NCI-H774 (cell line): ENCODE data around the gene NTN3.
"Not testable (repeated sequence)": the region's sequence is repeated elsewhere in the genome, so short reads cannot be mapped to it uniquely, and the experiment has no call there.

ENCODE experiments used
- DNase-seq: peaks from one replicate; lab custom pipeline; 2025; lab: John Stamatoyannopoulos, UW

NTN3 gene

GRCh38 chr16:2441143-2441804 is 29.8 kb upstream of the NTN3 start:
- DNase-seq, result not testable (repeated sequence)

- DNase-seq, result no peak
These were observed 27.5 kb upstream of the NTN3 start for GRCh38 chr16:2443555-2443954.

- DNase-seq, result no peak
These were observed 23.0 kb upstream of the NTN3 start for GRCh38 chr16:2447920-2448583.

DNA sequence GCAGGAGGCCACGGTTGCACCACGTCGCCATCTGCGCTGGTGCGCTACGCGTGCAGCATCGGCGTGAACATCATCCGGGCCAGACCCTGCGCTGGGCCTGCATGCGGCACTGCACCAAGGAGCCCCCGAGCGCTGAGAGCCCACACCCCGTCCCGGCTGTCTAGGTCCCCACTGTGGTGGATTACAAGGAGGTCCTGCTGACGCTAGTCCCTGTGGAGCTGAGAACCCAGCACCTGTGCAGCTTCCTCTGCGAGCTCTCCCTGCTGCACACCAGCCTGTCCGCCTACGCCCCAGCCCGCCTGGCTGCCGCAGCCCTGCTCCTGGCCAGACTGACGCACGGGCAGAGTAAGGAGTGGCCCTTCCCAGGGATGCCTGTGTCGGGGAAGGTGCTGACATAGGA is 22.0 kb upstream of the NTN3 start:
- no peak for DNase-seq

DNA sequence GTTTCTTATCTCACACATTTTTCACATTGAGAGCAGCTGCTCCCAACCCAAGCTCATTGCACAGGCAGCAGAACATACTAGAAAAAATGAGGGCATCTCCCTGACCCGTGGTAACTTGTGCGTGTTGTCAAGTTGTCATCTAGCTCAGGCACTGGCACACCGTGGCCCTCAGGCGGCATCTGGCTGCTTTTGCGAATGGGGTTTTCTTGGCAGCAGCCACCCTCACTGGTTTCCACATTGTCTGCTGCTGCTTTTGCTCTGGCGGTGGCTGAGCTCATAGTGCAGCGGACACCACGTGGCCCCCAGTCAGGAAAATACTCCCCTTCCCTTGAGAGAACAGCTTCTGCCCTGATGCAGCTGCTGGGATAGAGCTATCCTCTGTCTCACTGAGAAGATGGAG is 20.6 kb upstream of the NTN3 start:
- DNase-seq, result no peak

DNA sequence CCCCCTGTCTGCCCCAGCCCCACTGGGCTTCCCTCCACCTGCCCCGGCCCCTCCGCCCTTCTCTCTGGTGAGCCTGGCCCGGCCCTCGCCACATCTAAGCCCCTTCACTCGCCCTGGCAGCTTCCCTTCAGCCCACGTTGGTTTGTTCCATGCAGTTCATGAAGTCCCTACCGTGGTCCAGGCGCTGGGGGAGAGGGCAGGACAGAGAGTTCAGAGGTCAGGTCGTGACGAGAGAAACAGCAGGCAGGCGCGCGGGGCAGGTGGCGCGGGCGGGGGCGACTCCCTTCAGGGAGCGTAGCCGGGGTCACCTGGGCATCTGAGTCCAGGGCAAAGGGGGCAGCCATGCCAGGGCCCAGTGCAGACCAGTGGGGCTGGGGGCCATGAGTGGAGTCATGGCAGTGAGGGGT is 20.1 kb upstream of the NTN3 start:
- no peak for DNase-seq

DNA sequence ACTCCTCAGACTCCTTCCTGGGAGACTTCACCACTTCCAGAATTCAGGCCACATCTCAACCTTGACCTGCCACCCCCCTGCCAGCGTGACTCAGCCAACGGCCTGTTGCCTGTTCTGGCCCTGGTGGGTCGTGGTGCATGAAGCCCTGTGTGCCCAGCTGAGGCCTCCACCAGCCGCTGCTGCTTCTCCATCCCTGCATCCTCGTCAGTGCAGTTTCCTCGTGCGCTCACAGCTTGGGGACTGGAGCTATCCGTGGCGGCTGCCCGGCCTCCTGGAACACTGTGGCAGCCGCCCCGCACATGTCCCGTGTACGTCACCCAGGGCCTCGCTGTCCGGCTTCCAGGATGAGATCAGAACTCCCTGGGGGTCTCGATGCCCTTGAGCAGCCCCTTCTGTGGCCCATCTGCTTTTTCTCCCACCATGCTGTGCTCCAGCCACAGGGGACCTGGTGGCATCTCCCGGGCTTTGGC is 19.2 kb upstream of the NTN3 start:
- DNase-seq, result no peak

GRCh38 chr16:2452650-2453049 is 18.4 kb upstream of the NTN3 start:
- no peak for DNase-seq

- DNase-seq, result no peak
These were observed 15.8 kb upstream of the NTN3 start for GRCh38 chr16:2455081-2455845.

DNA sequence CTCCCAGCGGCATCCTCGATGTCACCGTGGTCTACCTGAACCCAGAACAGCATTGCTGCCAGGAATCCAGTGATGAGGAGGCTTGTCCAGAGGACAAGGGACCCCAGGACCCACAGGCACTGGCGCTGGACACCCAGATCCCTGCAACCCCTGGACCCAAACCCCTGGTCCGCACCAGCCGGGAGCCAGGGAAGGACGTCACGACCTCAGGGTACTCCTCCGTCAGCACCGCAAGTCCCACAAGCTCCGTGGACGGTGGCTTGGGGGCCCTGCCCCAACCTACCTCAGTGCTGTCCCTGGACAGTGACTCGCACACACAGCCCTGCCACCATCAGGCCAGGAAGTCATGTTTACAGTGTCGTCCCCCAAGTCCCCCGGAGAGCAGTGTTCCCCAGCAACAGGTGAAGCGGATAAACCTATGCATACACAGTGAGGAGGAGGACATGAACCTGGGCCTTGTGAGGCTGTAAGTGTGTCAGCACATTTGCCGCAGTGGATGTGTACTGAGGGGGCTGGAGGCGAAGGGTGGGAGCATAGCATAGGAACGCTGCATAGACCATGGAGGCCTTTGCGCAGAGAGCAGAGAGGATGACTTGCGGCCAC is 14.4 kb upstream of the NTN3 start:
- no peak for DNase-seq

- DNase-seq, result no peak
These were observed 13.8 kb upstream of the NTN3 start for GRCh38 chr16:2457267-2457666.

DNA sequence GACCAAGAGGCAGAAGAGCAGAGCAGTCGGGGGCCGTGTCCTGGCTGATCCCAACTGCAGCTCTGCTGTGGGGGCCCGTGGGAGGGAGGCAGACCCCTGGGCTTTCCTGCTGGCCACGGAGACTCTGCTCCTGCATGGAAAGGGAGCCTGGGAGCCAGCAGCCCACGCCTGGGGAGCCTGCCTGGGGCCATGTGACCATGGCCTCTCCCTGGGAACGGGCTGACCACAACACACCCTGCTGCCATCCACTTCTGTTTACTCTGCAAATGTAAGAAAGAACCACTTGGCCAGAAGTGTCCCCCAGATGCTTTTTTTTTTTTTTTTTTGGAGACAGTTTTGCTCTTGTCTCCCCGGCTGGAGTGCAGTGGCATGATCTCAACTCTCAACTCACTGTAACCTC is 13.2 kb upstream of the NTN3 start:
- no peak for DNase-seq

DNA sequence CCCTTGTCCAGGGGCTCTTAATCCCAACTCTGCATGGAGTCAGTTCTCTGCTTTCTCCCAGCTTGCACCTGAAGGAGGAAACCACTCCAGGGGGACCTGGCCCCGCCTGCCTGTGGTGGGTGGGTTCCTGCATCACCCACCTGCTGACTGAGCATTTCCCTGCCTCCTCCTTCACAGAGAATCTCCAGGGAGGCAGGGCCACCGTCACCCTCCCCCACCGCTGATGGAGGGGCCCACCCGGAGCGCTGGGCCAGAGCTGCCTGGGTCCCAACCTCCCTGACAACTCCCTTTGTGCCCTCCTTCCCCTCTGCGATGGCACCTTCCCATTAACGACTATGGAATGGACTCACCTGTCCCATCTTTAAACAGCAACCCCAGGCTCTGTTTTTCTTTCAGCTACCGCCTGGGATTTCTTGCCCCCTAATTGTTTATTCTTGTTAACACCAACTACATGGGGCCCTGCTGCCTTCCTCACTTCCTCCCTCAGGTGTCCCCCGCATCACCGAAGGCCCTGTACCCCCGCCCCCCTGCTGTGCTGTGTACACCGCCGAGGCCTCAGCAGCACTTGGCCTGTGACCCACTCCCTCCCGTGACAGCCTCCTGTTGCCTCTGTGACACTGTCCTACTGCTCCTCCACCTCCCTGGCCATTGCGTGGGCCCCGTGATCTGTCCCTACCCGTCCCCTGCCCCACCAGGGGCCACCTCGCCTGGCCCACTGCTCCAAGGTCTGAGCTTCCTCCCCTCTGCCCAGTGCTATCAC is 12.0 kb upstream of the NTN3 start:
- no peak for DNase-seq

DNA sequence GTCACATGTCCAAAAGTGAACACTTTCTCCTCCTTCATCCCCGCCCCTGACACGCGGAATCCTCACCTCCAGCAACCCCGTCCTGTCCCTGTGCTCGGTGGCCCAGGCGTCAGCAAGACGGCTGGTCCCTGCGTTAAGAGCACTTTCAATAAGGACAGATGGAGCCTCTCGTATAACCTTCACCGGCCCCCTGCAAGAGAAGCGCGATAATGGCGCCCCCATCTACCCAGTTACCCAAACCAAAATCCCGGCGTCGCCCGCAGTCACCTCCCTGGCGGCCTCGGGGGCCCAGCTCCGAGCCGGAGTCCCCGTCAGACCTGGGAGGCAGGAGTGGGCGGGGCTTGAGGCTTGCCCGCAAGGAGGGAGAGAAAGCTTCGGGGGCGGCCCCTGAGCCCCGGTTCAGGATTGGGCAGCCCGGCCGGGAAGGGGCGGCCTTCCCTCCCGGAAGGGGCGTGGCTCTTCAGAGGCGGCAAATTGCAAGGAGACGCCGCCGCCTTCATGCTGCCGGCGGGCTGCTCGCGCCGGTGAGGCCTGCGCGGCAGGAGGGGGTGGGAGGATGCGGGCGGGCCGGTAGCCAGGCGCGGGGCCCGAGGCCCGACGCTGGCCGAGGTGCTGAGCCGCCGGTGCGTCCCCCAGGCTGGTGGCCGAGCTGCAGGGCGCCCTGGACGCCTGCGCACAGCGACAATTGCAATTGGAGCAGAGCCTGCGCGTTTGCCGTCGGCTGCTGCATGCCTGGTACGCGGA is 11.3 kb upstream of the NTN3 start, which contains the start of gene TEDC2:
TEDC2 (plus strand) TSS at position 463 of the 744 bp plus-strand sequence; CDS start at position 499, 36 bp downstream.
- peak; percentile 86 for DNase-seq

DNA sequence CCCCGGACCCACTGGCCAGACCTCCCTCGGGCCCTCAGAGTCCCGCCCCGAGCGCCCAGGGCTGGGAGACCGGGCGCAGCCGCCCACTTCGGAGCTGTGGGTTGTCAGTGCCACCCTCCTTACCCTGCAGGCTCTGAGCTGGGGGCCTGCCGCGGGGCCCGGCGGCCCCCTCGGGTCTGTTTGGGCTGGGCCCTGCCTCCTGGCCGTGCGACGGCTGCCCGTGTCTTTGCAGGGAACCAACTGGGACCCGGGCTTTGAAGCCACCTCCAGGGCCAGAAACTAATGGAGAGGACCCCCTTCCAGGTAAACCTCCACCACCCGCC is 10.7 kb upstream of the NTN3 start:
- no peak for DNase-seq

DNA sequence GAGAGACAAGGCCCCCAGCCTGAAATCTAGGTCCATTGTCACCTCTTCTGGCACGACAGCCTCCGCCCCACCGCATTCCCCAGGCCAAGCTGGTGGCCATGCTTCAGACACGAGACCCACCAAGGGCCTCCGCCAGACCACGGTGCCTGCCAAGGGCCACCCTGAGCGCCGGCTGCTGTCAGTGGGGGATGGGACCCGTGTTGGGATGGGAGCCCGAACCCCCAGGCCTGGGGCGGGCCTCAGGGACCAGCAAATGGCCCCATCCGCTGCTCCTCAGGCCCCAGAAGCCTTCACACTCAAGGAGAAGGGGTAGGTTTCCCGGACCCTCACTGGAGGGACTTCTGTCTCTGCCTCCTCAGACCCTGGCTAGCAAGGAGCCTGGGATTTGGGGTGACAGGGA is 10.2 kb upstream of the NTN3 start:
- no peak for DNase-seq

- no peak for DNase-seq
These were observed 8.8 kb upstream of the NTN3 start for GRCh38 chr16:2462031-2462866.

- DNase-seq, result no peak
These were observed 6.8 kb upstream of the NTN3 start for GRCh38 chr16:2464333-2464732.

GRCh38 chr16:2465653-2466415 is 5.3 kb upstream of the NTN3 start:
- DNase-seq, result no peak
